SJSA1 (cell line): ENCODE data around the gene PDE4A. TPM values are rescaled to one million over a fixed set of nuclear protein-coding genes. Genes with fewer than 3 reads are reported as not detected.
"Not testable (repeated sequence)": the region's sequence is repeated elsewhere in the genome, so short reads cannot be mapped to it uniquely, and the experiment has no call there.

ENCODE experiments used
- DNase-seq, 2 experiments: peaks; one replicate each; pipeline ENCODE4 v3.0.0-alpha.2; 2015 to 2020; ENCODE audit warnings: low spot score in 2 of 2, low read depth in 1 of 2
- H3K27ac ChIP-seq: fragments of 250-450 bp; sonication (Bioruptor Pico); 2 replicates; pipeline ENCODE4 v1.5.1; 2020; ENCODE audit warnings: mild to moderate bottlenecking, moderate library complexity
- H3K27me3 ChIP-seq: fragments of 250-450 bp; sonication (Bioruptor Pico); replicated peaks from 2 replicates; pipeline ENCODE4 v1.5.1; 2020; ENCODE audit warnings: mild to moderate bottlenecking, moderate library complexity
- H3K36me3 ChIP-seq: fragments of 250-450 bp; sonication (Bioruptor Pico); 2 replicates; pipeline ENCODE4 v1.5.1; 2020; ENCODE audit warnings: mild to moderate bottlenecking
- H3K4me1 ChIP-seq: fragments of 250-450 bp; sonication (Bioruptor Pico); replicated peaks from 2 replicates; pipeline ENCODE4 v1.6.1; 2021; ENCODE audit warnings: mild to moderate bottlenecking
- H3K4me3 ChIP-seq: fragments of 250-450 bp; sonication (Bioruptor Pico); 2 replicates; pipeline ENCODE4 v1.5.1; 2020; ENCODE audit warnings: mild to moderate bottlenecking
- H3K9me3 ChIP-seq: fragments of 250-450 bp; sonication (Bioruptor Pico); replicated peaks from 2 replicates; pipeline ENCODE4 v1.5.1; 2020; ENCODE audit warnings: mild to moderate bottlenecking
- total RNA-seq: library from RNA; depleted of rRNA; stranded (reverse); fragments of >200 nt; shearing (Covaris generic); gene quantifications from 2 replicates; pipeline ENCODE4 v1.2.3, GENCODE V29; 2014

The PDE4A gene
- total RNA-seq, 1 experiment from 2014 or later, result 11.5 TPM

GRCh38 chr19:10393137-10393536, 27.2 kb upstream of the PDE4A start:
- Histone ChIP-seq H3K27ac (no peak overlapping the region), H3K4me3 (no peak overlapping the region), H3K4me1 (no peaks in the 10 kb centered on the region), H3K9me3 (no peaks in the 10 kb centered on the region), H3K36me3 (peaks cover 80% of the 10 kb centered on the region), H3K27me3 (no peaks in the 10 kb centered on the region)
- DNase-seq, result no peak

GRCh38 chr19:10395003-10395402, 25.3 kb upstream of the PDE4A start:
- Histone ChIP-seq H3K36me3 (peaks cover 85% of the 10 kb centered on the region), H3K4me3 (no peak overlapping the region), H3K27ac (no peak overlapping the region), H3K9me3 (no peaks in the 10 kb centered on the region), H3K4me1 (no peaks in the 10 kb centered on the region), H3K27me3 (no peaks in the 10 kb centered on the region)
- no peak for DNase-seq

GRCh38 chr19:10395436-10395835, 24.9 kb upstream of the PDE4A start:
- Histone ChIP-seq H3K9me3 (no peaks in the 10 kb centered on the region), H3K27me3 (no peaks in the 10 kb centered on the region), H3K27ac (no peak overlapping the region), H3K4me3 (no peak overlapping the region), H3K4me1 (no peaks in the 10 kb centered on the region), H3K36me3 (peaks cover 85% of the 10 kb centered on the region)
- DNase-seq, result no peak

DNA sequence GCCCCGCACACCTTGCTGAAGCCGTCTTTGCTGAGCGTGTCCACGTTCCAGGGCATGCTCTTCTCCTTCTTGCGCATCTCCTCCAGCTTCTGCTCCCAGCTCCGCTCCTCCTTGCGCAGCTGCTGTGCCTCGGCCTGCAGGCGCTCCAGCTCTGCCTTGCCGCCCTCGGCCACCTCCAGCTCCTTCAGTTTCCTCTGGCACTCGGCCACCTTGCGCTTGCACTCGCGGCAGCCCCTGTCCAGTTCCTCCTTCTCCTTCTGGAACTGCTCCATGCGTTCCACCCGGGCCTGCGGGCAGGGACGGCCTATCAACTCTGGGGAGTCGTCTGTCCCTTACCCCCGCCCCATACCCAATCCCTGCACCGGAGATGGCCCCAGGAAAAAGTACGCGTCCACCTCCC, 24.4 kb upstream of the PDE4A start:
- Histone ChIP-seq H3K36me3 (peaks cover 85% of the 10 kb centered on the region), H3K4me1 (peaks cover under 1% of the 10 kb centered on the region; the same call in 1 of the 2 replicates), H3K4me3 (no peak overlapping the region), H3K27ac (no peak overlapping the region), H3K27me3 (no peaks in the 10 kb centered on the region), H3K9me3 (no peaks in the 10 kb centered on the region)
- no peak for DNase-seq

- peaks cover 18% of the 10 kb centered on the region for H3K4me1 ChIP-seq
- no peak overlapping the region for H3K27ac ChIP-seq
- peaks cover 73% of the 10 kb centered on the region for H3K36me3 ChIP-seq
- no peaks in the 10 kb centered on the region for H3K9me3 ChIP-seq
- no peaks in the 10 kb centered on the region for H3K27me3 ChIP-seq
- no peak overlapping the region for H3K4me3 ChIP-seq
- no peak for DNase-seq
Observed at GRCh38 chr19:10398819-10399218, 21.5 kb upstream of the PDE4A start.

GRCh38 chr19:10399340-10399739, 21.0 kb upstream of the PDE4A start:
- H3K27me3 ChIP-seq, H3K9me3 ChIP-seq, H3K4me3 ChIP-seq, DNase-seq, H3K27ac ChIP-seq: not testable (repeated sequence)
- Histone ChIP-seq H3K36me3 (peaks cover 68% of the 10 kb centered on the region), H3K4me1 (peaks cover 22% of the 10 kb centered on the region)

- Histone ChIP-seq H3K27me3 (no peaks in the 10 kb centered on the region), H3K4me3 (no peak overlapping the region), H3K36me3 (peaks cover 63% of the 10 kb centered on the region)
Observed at GRCh38 chr19:10399878-10400277, 20.5 kb upstream of the PDE4A start.

GRCh38 chr19:10402441-10403038, 17.8 kb upstream of the PDE4A start:
- Histone ChIP-seq H3K9me3 (no peaks in the 10 kb centered on the region), H3K27ac (peak overlapping the region; percentile 48), H3K36me3 (peaks cover 46% of the 10 kb centered on the region), H3K4me1 (peaks cover 33% of the 10 kb centered on the region), H3K27me3 (no peaks in the 10 kb centered on the region), H3K4me3 (peak overlapping the region; percentile 83)
- DNase-seq, result peak in 1 of 2 experiments; percentile 74

More at GRCh38 chr19:10399878-10400277, 20.5 kb upstream of the PDE4A start:
- Histone ChIP-seq H3K27ac (no peak overlapping the region), H3K9me3 (no peaks in the 10 kb centered on the region), H3K4me1 (peaks cover 24% of the 10 kb centered on the region)
- no peak for DNase-seq

- Histone ChIP-seq H3K27ac (peak within 1 kb of the TSS; percentile 48), H3K36me3 (peaks cover 37% of the 10 kb centered on the region), H3K27me3 (no peaks in the 10 kb centered on the region), H3K4me3 (peak within 1 kb of the TSS; percentile 83), H3K4me1 (peaks cover 34% of the 10 kb centered on the region), H3K9me3 (no peaks in the 10 kb centered on the region)
- DNase-seq, result peak; percentile 97 to 98
Observed at GRCh38 chr19:10403137-10404021, 17.0 kb upstream of the PDE4A start, which contains the start of gene CDC37. Gene CDC37, minus strand, starts transcription at chr19:10403542. Its CDS starts 63 bp downstream, at chr19:10403479.

- Histone ChIP-seq H3K4me1 (peaks cover 51% of the 10 kb centered on the region), H3K9me3 (no peaks in the 10 kb centered on the region), H3K36me3 (peaks cover 25% of the 10 kb centered on the region), H3K27ac (no peak overlapping the region; the same call in 1 of the 2 replicates), H3K27me3 (no peaks in the 10 kb centered on the region), H3K4me3 (peak overlapping the region; percentile 83)
- DNase-seq, result no peak
Observed at GRCh38 chr19:10404888-10405820, 15.2 kb upstream of the PDE4A start.

DNA sequence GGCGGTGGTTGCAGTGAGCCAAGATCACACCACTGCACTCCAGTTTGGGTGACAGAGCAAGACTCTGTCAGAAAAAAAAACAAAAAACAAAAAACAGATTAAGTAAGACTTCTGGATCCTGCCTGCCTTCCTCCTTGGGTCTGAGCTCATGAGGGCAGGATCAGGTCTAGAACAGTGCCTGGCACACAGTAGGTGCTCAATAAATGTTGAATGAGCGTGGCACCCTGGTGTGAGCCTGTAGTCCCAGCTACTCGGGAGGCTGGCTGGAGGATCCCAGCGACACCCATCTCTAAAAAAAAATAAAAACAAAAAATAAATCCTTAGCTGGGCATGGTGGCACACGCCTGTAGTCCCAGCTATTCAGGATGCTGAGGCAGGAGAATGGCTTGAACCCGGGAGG, 14.1 kb upstream of the PDE4A start:
- peaks cover 15% of the 10 kb centered on the region for H3K36me3 ChIP-seq
- no peaks in the 10 kb centered on the region for H3K9me3 ChIP-seq
- no peaks in the 10 kb centered on the region for H3K27me3 ChIP-seq
- H3K4me3 ChIP-seq, result no peak overlapping the region
- no peak for DNase-seq
- H3K4me1 ChIP-seq, result peaks cover 52% of the 10 kb centered on the region
- no peak overlapping the region for H3K27ac ChIP-seq

- Histone ChIP-seq H3K4me3 (no peak overlapping the region), H3K27ac (no peak overlapping the region), H3K36me3 (peaks cover 6% of the 10 kb centered on the region), H3K4me1 (peaks cover 51% of the 10 kb centered on the region), H3K9me3 (no peaks in the 10 kb centered on the region), H3K27me3 (no peaks in the 10 kb centered on the region)
- DNase-seq, result no peak
Observed at GRCh38 chr19:10407096-10407495, 13.2 kb upstream of the PDE4A start.

DNA sequence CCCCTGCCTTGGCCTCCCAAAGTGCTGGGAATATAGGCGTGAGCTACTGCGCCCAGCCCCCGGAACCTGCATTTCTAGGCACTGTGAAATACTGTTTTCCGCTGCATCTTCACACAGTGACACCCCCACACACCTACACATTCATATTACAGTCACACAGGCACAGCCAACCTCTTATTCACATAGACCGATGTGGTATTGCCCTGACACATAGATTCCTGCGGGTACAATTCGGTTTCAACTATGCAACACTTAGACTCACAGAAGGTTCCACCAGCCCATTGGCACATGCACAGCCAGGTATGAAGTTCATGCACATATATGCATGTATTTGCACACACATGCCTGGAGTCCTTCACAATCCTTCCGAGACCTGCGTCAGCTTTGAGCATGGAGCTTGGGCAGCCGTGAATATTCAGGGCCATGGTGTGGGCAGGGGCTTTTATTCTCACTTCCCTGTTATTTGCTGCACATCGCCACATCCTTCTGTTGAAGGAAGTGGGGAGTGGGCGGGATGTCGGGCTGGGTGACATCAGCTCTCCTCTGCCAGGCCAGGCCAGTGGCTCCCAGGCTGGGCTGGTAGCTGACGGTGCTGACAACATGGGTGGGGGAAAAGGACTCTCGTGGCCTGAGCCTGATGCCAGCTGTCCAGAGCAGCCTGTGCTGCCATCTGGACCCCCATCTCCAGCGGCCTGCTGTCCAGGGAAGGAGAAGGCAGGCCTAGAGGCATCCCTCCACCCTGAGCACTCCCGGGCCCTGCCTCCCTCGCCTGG, 11.6 kb upstream of the PDE4A start:
- no peaks in the 10 kb centered on the region for H3K9me3 ChIP-seq
- H3K27me3 ChIP-seq, result no peaks in the 10 kb centered on the region
- DNase-seq, result no peak
- H3K4me3 ChIP-seq, result no peak overlapping the region
- H3K4me1 ChIP-seq, result peaks cover 62% of the 10 kb centered on the region
- H3K27ac ChIP-seq, result no peak overlapping the region; the same call in 1 of the 2 replicates
- no peaks in the 10 kb centered on the region for H3K36me3 ChIP-seq
